RWPE2 (cell line): Measurements from ENCODE around the gene CDH2.
A peak's percentile ranks its signal among the peaks of the same experiment; 100 is the strongest.

ENCODE experiments used
- ATAC-seq: fragments of 200-7000 bp; cut with Tn5 transposase; 3 replicates; pipeline ENCODE4 v1.9.1; 2021; ENCODE audit warnings: low read depth
- DNase-seq: peaks from one replicate; pipeline ENCODE4 v3.0.0-alpha.2; 2020; ENCODE audit warnings: low spot score
- H3K27ac ChIP-seq: fragments of 450-650 bp; 2 replicates; pipeline ENCODE4 v1.5.1; 2017; ENCODE audit warnings: mild to moderate bottlenecking; ENCODE audit not compliant: poor library complexity, severe bottlenecking
- H3K27me3 ChIP-seq: fragments of 250-450 bp; sonication (Bioruptor Pico); 2 replicates; pipeline ENCODE4 v1.5.1; 2021; ENCODE audit warnings: mild to moderate bottlenecking, moderate library complexity; ENCODE audit not compliant: insufficient read depth, poor library complexity, severe bottlenecking
- H3K36me3 ChIP-seq: fragments of 250-450 bp; sonication (Bioruptor Pico); 2 replicates; pipeline ENCODE4 v1.5.1; 2020; ENCODE audit warnings: low read depth, mild to moderate bottlenecking, moderate library complexity
- H3K4me1 ChIP-seq: fragments of 250-450 bp; sonication (Bioruptor Pico); 2 replicates; pipeline ENCODE4 v1.5.1; 2021; ENCODE audit warnings: mild to moderate bottlenecking, moderate library complexity; ENCODE audit not compliant: insufficient read depth, poor library complexity, severe bottlenecking
- H3K4me3 ChIP-seq: fragments of 250-450 bp; sonication (Bioruptor Pico); 2 replicates; pipeline ENCODE4 v1.5.1; 2021; ENCODE audit warnings: mild to moderate bottlenecking, moderate library complexity; ENCODE audit not compliant: severe bottlenecking
- H3K9me3 ChIP-seq: fragments of 250-450 bp; sonication (Bioruptor Pico); 2 replicates; pipeline ENCODE4 v1.5.1; 2021; ENCODE audit warnings: mild to moderate bottlenecking, moderate library complexity; ENCODE audit not compliant: severe bottlenecking
- CTCF ChIP-seq: fragments of 450-650 bp; IDR thresholded peaks from one replicate; pipeline ENCODE4 v1.5.1; 2017; ENCODE audit warnings: mild to moderate bottlenecking, moderate library complexity; ENCODE audit not compliant: poor library complexity, severe bottlenecking

CDH2 gene

GRCh38 chr18:28036488-28036887 lies 140.4 kb downstream of the CDH2 start:
- Histone ChIP-seq H3K4me3 (no peak overlapping the region), H3K9me3 (no peaks in the 10 kb centered on the region), H3K4me1 (peaks cover 13% of the 10 kb centered on the region), H3K27ac (no peak overlapping the region), H3K36me3 (no peaks in the 10 kb centered on the region), H3K27me3 (no peaks in the 10 kb centered on the region)
- TF ChIP-seq CTCF = no peak
- DNase-seq (no peak), ATAC-seq (no peak)

GRCh38 chr18:28034567-28034966 lies 142.4 kb downstream of the CDH2 start:
- DNase-seq = no peak
- peaks cover 13% of the 10 kb centered on the region for H3K4me1 ChIP-seq
- no peaks in the 10 kb centered on the region for H3K27me3 ChIP-seq
- ATAC-seq = no peak
- no peak overlapping the region for H3K4me3 ChIP-seq
- no peak overlapping the region for H3K27ac ChIP-seq
- TF ChIP-seq CTCF = no peak
- H3K9me3 ChIP-seq = no peaks in the 10 kb centered on the region
- H3K36me3 ChIP-seq = no peaks in the 10 kb centered on the region

GRCh38 chr18:28032177-28032576 lies 144.8 kb downstream of the CDH2 start:
- Histone ChIP-seq H3K27me3 (no peaks in the 10 kb centered on the region), H3K4me3 (no peak overlapping the region), H3K4me1 (peaks cover 9% of the 10 kb centered on the region), H3K9me3 (no peaks in the 10 kb centered on the region), H3K27ac (peak overlapping the region; percentile 24), H3K36me3 (no peaks in the 10 kb centered on the region)
- ATAC-seq (peak; percentile 81), DNase-seq (no peak)
- TF ChIP-seq CTCF = no peak

GRCh38 chr18:28030458-28030857 lies 146.5 kb downstream of the CDH2 start:
- Histone ChIP-seq H3K4me3 (no peak overlapping the region), H3K27ac (no peak overlapping the region)
- no peak for ATAC-seq

More at GRCh38 chr18:28030458-28030857, 146.5 kb downstream of the CDH2 start:
- TF ChIP-seq CTCF = no peak
- DNase-seq = no peak
- no peaks in the 10 kb centered on the region for H3K9me3 ChIP-seq
- H3K27me3 ChIP-seq = no peaks in the 10 kb centered on the region
- H3K36me3 ChIP-seq = no peaks in the 10 kb centered on the region
- peaks cover 9% of the 10 kb centered on the region for H3K4me1 ChIP-seq
